CD4-positive, alpha-beta T cell (primary cell): Measurements from ENCODE around the gene KMT5B. TPM values are rescaled to one million over a fixed set of nuclear protein-coding genes. Genes with fewer than 3 reads are reported as not detected.

ENCODE experiments used
- ATAC-seq: fragments of 200-7000 bp; cut with Tn5 transposase; one replicate; pipeline ENCODE4 v1.10.0; 2022; ENCODE audit warnings: mild to moderate bottlenecking; ENCODE audit not compliant: poor library complexity
- CTCF ChIA-PET: fragments of 350-600 bp; sonication (Branson Sonifier 250); formaldehyde crosslinking; loops from one replicate; lab custom pipeline; 2021; ENCODE audit warnings: antibody characterized with exemption, inconsistent platforms; lab: Charles Lee
- POLR2A ChIA-PET: fragments of 350-600 bp; sonication (Branson Sonifier 250); formaldehyde crosslinking; loops from one replicate; lab custom pipeline; 2021; ENCODE audit warnings: antibody characterized with exemption, inconsistent platforms; lab: Charles Lee
- DNase-seq, 14 experiments: peaks; one replicate each; pipeline ENCODE4 v3.0.0-alpha.2; 2013 to 2020; ENCODE audit warnings: mixed read lengths in 2 of 14
- H3K27ac ChIP-seq, 2 donors: one replicate each; pipeline versions ENCODE4 v1.5.1 to v1.7.0; 2013; ENCODE audit warnings: low read length in 2 of 2, low read depth in 1 of 2, mild to moderate bottlenecking in 1 of 2
- H3K27me3 ChIP-seq, 2 experiments: 1 replicate in 1 of 2; 2 replicates in 1 of 2; pipeline versions ENCODE4 v1.6.1 to v1.7.0; 2013; ENCODE audit warnings: low read length in 2 of 2, control low read depth in 1 of 2, mild to moderate bottlenecking in 1 of 2, moderate library complexity in 1 of 2; ENCODE audit not compliant: insufficient read depth in 2 of 2, control insufficient read depth in 1 of 2
- H3K36me3 ChIP-seq: one replicate; pipeline ENCODE4 v1.6.1; 2013; ENCODE audit warnings: low read length, control low read depth; ENCODE audit not compliant: insufficient read depth
- H3K4me1 ChIP-seq: one replicate; pipeline ENCODE4 v1.6.1; 2013; ENCODE audit warnings: low read length, control low read depth; ENCODE audit not compliant: insufficient read depth
- H3K4me3 ChIP-seq: one replicate; pipeline ENCODE4 v1.5.1; 2013; ENCODE audit warnings: mild to moderate bottlenecking, low read length, moderate library complexity
- H3K9me3 ChIP-seq, 2 experiments: 1 replicate in 1 of 2; 2 replicates in 1 of 2; pipeline versions ENCODE4 v1.6.1 to v1.7.0; 2013; ENCODE audit warnings: low read length in 2 of 2, mild to moderate bottlenecking in 2 of 2, control low read depth in 1 of 2, moderate library complexity in 1 of 2; ENCODE audit not compliant: control insufficient read depth in 1 of 2, insufficient read depth in 1 of 2
- H3K27ac Mint-ChIP-seq: one replicate; pipeline ENCODE4 v1.8.0; 2020; ENCODE audit warnings: mixed read lengths
- H3K27me3 Mint-ChIP-seq: one replicate; pipeline ENCODE4 v1.8.0; 2021; ENCODE audit warnings: mixed read lengths
- H3K36me3 Mint-ChIP-seq: one replicate; pipeline ENCODE4 v1.8.0; 2021; ENCODE audit warnings: low read depth, mixed read lengths
- H3K4me1 Mint-ChIP-seq: one replicate; pipeline ENCODE4 v1.8.0; 2021; ENCODE audit warnings: low read depth, mixed read lengths
- H3K4me3 Mint-ChIP-seq: one replicate; pipeline ENCODE4 v1.8.0; 2020; ENCODE audit warnings: mild to moderate bottlenecking, mixed read lengths
- H3K9me3 Mint-ChIP-seq: one replicate; pipeline ENCODE4 v1.8.0; 2020; ENCODE audit warnings: mixed read lengths
- CTCF ChIP-seq: fragments of 200-600 bp; IDR thresholded peaks from one replicate; pipeline ENCODE4 v1.8.0; 2022; ENCODE audit warnings: antibody characterized with exemption, mild to moderate bottlenecking
- intact Hi-C, 2 experiments: fragments of 100-400 bp; cut with DNase I in 1 of 2; cut with micrococcal nuclease in 1 of 2; formaldehyde crosslinking; loops; one replicate each; pipeline versions ENCODE4 v1.15.1 to v1.9.0; 2023 to 2025; cut with DNase I, micrococcal nuclease
- total RNA-seq, 174 experiments: library from RNA in 2 of 174; stranded (reverse) in 2 of 174; gene quantifications; one replicate each; pipeline ENCODE4 v1.2.3 and lab custom pipeline; 2021 to 2026

The KMT5B gene
- total RNA-seq, 2 experiments from 2014 or later: 22.5 to 23.3 TPM

GRCh38 chr11:68130121-68130520 lies 83.0 kb downstream of the KMT5B start:
- H3K27ac Mint-ChIP-seq: no peak overlapping the region
- H3K27me3 Mint-ChIP-seq: peaks cover 27% of the 10 kb centered on the region
- no peaks in the 10 kb centered on the region for H3K4me1 ChIP-seq
- ChIA-PET POLR2A (no interaction called here), CTCF (no interaction called here)
- ATAC-seq: no peak
- no peak for DNase-seq
- no peak overlapping the region for H3K27ac ChIP-seq
- H3K9me3 Mint-ChIP-seq: peaks cover 5% of the 10 kb centered on the region
- intact Hi-C loops: no loop called here
- H3K4me1 Mint-ChIP-seq: peaks cover 5% of the 10 kb centered on the region
- H3K4me3 ChIP-seq: no peak overlapping the region
- H3K27me3 ChIP-seq: peaks cover 14 to 26% of the 10 kb centered on the region in 2 experiments
- no peak overlapping the region for H3K4me3 Mint-ChIP-seq
- H3K9me3 ChIP-seq: peaks cover 0 to 18% of the 10 kb centered on the region in 2 experiments
- TF ChIP-seq CTCF: no peak
- H3K36me3 ChIP-seq: no peaks in the 10 kb centered on the region
- no peaks in the 10 kb centered on the region for H3K36me3 Mint-ChIP-seq

GRCh38 chr11:68128682-68129327 lies 84.3 kb downstream of the KMT5B start:
- no peak for ATAC-seq
- Mint-ChIP-seq H3K9me3 (peaks cover under 1% of the 10 kb centered on the region), H3K36me3 (no peaks in the 10 kb centered on the region), H3K27me3 (peaks cover 27% of the 10 kb centered on the region), H3K4me3 (no peak overlapping the region), H3K27ac (no peak overlapping the region), H3K4me1 (peaks cover 3% of the 10 kb centered on the region)
- H3K4me3 ChIP-seq: no peak overlapping the region
- no peaks in the 10 kb centered on the region for H3K4me1 ChIP-seq
- intact Hi-C loops: loop anchor here in 1 of 2 experiments (10.0 kb wide), 1 partner anchor 76 kb away; no protein-coding TSS in a partner anchor
- ChIA-PET POLR2A (no interaction called here), CTCF (no interaction called here)
- DNase-seq: no peak
- no peaks in the 10 kb centered on the region for H3K36me3 ChIP-seq
- peaks cover 0 to 18% of the 10 kb centered on the region in 2 experiments for H3K9me3 ChIP-seq
- H3K27me3 ChIP-seq: peaks cover 14 to 26% of the 10 kb centered on the region in 2 experiments
- no peak overlapping the region for H3K27ac ChIP-seq
- no peak for TF ChIP-seq CTCF

GRCh38 chr11:68127714-68128681 lies 85.1 kb downstream of the KMT5B start:
- no peaks in the 10 kb centered on the region for H3K36me3 ChIP-seq
- H3K4me3 ChIP-seq: no peak overlapping the region
- H3K9me3 ChIP-seq: peaks cover 0 to 13% of the 10 kb centered on the region in 2 experiments
- H3K27ac Mint-ChIP-seq: no peak overlapping the region
- no peak for DNase-seq
- peaks cover 14 to 26% of the 10 kb centered on the region in 2 experiments for H3K27me3 ChIP-seq
- no peak for ATAC-seq
- ChIA-PET POLR2A (no interaction called here), CTCF (no interaction called here)
- no peaks in the 10 kb centered on the region for H3K4me1 ChIP-seq
- H3K27ac ChIP-seq: no peak overlapping the region
- H3K9me3 Mint-ChIP-seq: no peaks in the 10 kb centered on the region
- H3K36me3 Mint-ChIP-seq: no peaks in the 10 kb centered on the region
- H3K27me3 Mint-ChIP-seq: peaks cover 27% of the 10 kb centered on the region
- no peak for TF ChIP-seq CTCF
- intact Hi-C loops: loop anchor here in 1 of 2 experiments (10.0 kb wide), 1 partner anchor 77 kb away; no protein-coding TSS in a partner anchor
- H3K4me1 Mint-ChIP-seq: no peaks in the 10 kb centered on the region
- no peak overlapping the region for H3K4me3 Mint-ChIP-seq
